GM12864 (cell line): ENCODE data around the gene GALNT18.

Source experiments
- DNase-seq: peaks from one replicate; pipeline ENCODE4 v3.0.0-alpha.2; 2011; ENCODE audit warnings: low read depth
- H3K4me3 ChIP-seq: 2 replicates; pipeline ENCODE4 v1.5.1; 2011; ENCODE audit warnings: mild to moderate bottlenecking, low read depth, low read length, control low read depth
- CTCF ChIP-seq: IDR thresholded peaks from 2 replicates; pipeline ENCODE4 v1.5.1; 2011; ENCODE audit warnings: low read depth, mild to moderate bottlenecking, moderate library complexity, low read length, control low read depth, inconsistent platforms; ENCODE audit errors: missing control alignments

Gene GALNT18

GRCh38 chr11:11383995-11384394 is 237.8 kb downstream of the GALNT18 start:
- TF ChIP-seq CTCF: no peak
- no peak for DNase-seq
- no peak overlapping the region for H3K4me3 ChIP-seq

- DNase-seq: no peak
- TF ChIP-seq CTCF: no peak
- no peak overlapping the region for H3K4me3 ChIP-seq
These were observed 238.8 kb downstream of the GALNT18 start for GRCh38 chr11:11382858-11383532.

- H3K4me3 ChIP-seq: no peak overlapping the region
- TF ChIP-seq CTCF: no peak
- DNase-seq: no peak
These were observed 240.2 kb downstream of the GALNT18 start for GRCh38 chr11:11381471-11382105.

GRCh38 chr11:11380883-11381282 is 240.9 kb downstream of the GALNT18 start:
- DNase-seq: no peak
- TF ChIP-seq CTCF: no peak
- H3K4me3 ChIP-seq: no peak overlapping the region

GRCh38 chr11:11380340-11380739 is 241.5 kb downstream of the GALNT18 start:
- DNase-seq: no peak
- H3K4me3 ChIP-seq: no peak overlapping the region
- TF ChIP-seq CTCF: no peak

GRCh38 chr11:11379661-11380060 is 242.1 kb downstream of the GALNT18 start:
- no peak for DNase-seq
- TF ChIP-seq CTCF: no peak
- no peak overlapping the region for H3K4me3 ChIP-seq
